Liver (tissue), 9 donors: Measurements from ENCODE around the gene CNTN1. TPM values are rescaled to one million over a fixed set of nuclear protein-coding genes. Genes with fewer than 3 reads are reported as not detected.

Experiments
- DNase-seq: peaks from one replicate; pipeline ENCODE4 v3.0.0-alpha.2; 2017; ENCODE audit warnings: low spot score
- H3K27ac ChIP-seq, 2 donors: one replicate each; pipeline ENCODE4 v1.7.0; 2013; ENCODE audit warnings: inconsistent platforms in 2 of 2, low read length in 2 of 2, control low read depth in 1 of 2, low read depth in 1 of 2, mild to moderate bottlenecking in 1 of 2
- H3K27me3 ChIP-seq, 4 donors: one replicate each; pipeline versions ENCODE4 v1.6.1 to v1.7.0; 2013; ENCODE audit warnings: low read length in 3 of 4, inconsistent platforms in 1 of 4, mild to moderate bottlenecking in 1 of 4, moderate library complexity in 1 of 4; ENCODE audit not compliant: control insufficient read depth in 4 of 4, insufficient read depth in 4 of 4
- H3K36me3 ChIP-seq, 4 donors: one replicate each; pipeline versions ENCODE4 v1.6.1 to v1.7.0; 2013; ENCODE audit warnings: low read length in 3 of 4, mild to moderate bottlenecking in 3 of 4, low read depth in 1 of 4, moderate library complexity in 1 of 4; ENCODE audit not compliant: control insufficient read depth in 4 of 4, insufficient read depth in 3 of 4
- H3K4me1 ChIP-seq, 4 donors: one replicate each; pipeline versions ENCODE4 v1.6.1 to v1.7.0; 2013; ENCODE audit warnings: low read length in 3 of 4, mild to moderate bottlenecking in 3 of 4, moderate library complexity in 1 of 4; ENCODE audit not compliant: control insufficient read depth in 4 of 4, insufficient read depth in 4 of 4
- H3K4me3 ChIP-seq, 3 donors: one replicate each; pipeline versions ENCODE4 v1.6.1 to v1.7.0; 2013; ENCODE audit warnings: low read length in 3 of 3, control low read depth in 1 of 3, low read depth in 1 of 3, mild to moderate bottlenecking in 1 of 3
- H3K9ac ChIP-seq, 2 donors: one replicate each; pipeline ENCODE4 v1.7.0; 2013; ENCODE audit warnings: low read length in 2 of 2, mild to moderate bottlenecking in 2 of 2, moderate library complexity in 2 of 2, control low read depth in 1 of 2, low read depth in 1 of 2
- H3K9me3 ChIP-seq, 4 donors: one replicate each; pipeline versions ENCODE4 v1.6.1 to v1.7.0; 2013; ENCODE audit warnings: low read length in 3 of 4; ENCODE audit not compliant: control insufficient read depth in 4 of 4
- ATF3 ChIP-seq: IDR thresholded peaks from 2 replicates; pipeline ENCODE4 v1.6.1; 2016; ENCODE audit warnings: antibody characterized with exemption
- CTCF ChIP-seq: fragments of 150-350 bp; IDR thresholded peaks from 2 replicates; pipeline ENCODE4 v1.5.1; 2017; ENCODE audit warnings: improper control_type of control experiment, low read depth, low read length; ENCODE audit not compliant: missing input control
- EGR1 ChIP-seq, 2 donors: IDR thresholded peaks; 2 replicates each; pipeline ENCODE4 v1.6.1; 2016 to 2018; ENCODE audit warnings: antibody characterized with exemption in 2 of 2, low read depth in 2 of 2
- FOXA1 ChIP-seq: IDR thresholded peaks from 2 replicates; pipeline ENCODE4 v1.6.1; 2016; ENCODE audit warnings: antibody characterized with exemption
- FOXA2 ChIP-seq: IDR thresholded peaks from 2 replicates; pipeline ENCODE4 v1.6.1; 2016; ENCODE audit warnings: antibody characterized with exemption
- GABPA ChIP-seq, 2 donors: IDR thresholded peaks in 1 of 2; conservative IDR thresholded peaks in 1 of 2; 2 replicates each; pipeline ENCODE4 v1.6.1; 2016; ENCODE audit warnings: antibody characterized with exemption in 2 of 2, mild to moderate bottlenecking in 1 of 2, moderate library complexity in 1 of 2
- HNF4A ChIP-seq, 2 donors: conservative IDR thresholded peaks; 2 replicates each; pipeline ENCODE4 v1.6.1; 2016; ENCODE audit warnings: antibody characterized with exemption in 2 of 2, mild to moderate bottlenecking in 2 of 2
- HNF4G ChIP-seq: IDR thresholded peaks from 2 replicates; pipeline ENCODE4 v1.6.1; 2016; ENCODE audit warnings: antibody characterized with exemption
- MAX ChIP-seq: IDR thresholded peaks from 2 replicates; pipeline ENCODE4 v1.6.1; 2016; ENCODE audit warnings: antibody characterized with exemption
- NR2F2 ChIP-seq: IDR thresholded peaks from 2 replicates; pipeline ENCODE4 v1.6.1; 2016; ENCODE audit warnings: antibody characterized with exemption
- RAD21 ChIP-seq, 2 donors: IDR thresholded peaks; 2 replicates each; pipeline ENCODE4 v1.6.1; 2016; ENCODE audit warnings: antibody characterized with exemption in 2 of 2, mild to moderate bottlenecking in 2 of 2
- REST ChIP-seq: IDR thresholded peaks from 2 replicates; pipeline ENCODE4 v1.6.1; 2016; ENCODE audit warnings: antibody characterized with exemption, mild to moderate bottlenecking
- RXRA ChIP-seq, 2 donors: IDR thresholded peaks; 2 replicates each; pipeline ENCODE4 v1.6.1; 2017 to 2018; ENCODE audit warnings: antibody characterized with exemption in 2 of 2, mild to moderate bottlenecking in 1 of 2
- SP1 ChIP-seq: IDR thresholded peaks from 2 replicates; pipeline ENCODE4 v1.6.1; 2018; ENCODE audit warnings: antibody characterized with exemption, mild to moderate bottlenecking
- TAF1 ChIP-seq: conservative IDR thresholded peaks from 2 replicates; pipeline ENCODE4 v1.6.1; 2016; ENCODE audit warnings: antibody characterized with exemption, mild to moderate bottlenecking
- YY1 ChIP-seq: IDR thresholded peaks from 2 replicates; pipeline ENCODE4 v1.6.1; 2016; ENCODE audit warnings: antibody characterized with exemption, mild to moderate bottlenecking
- WGBS: extraction: QIAGEN DNeasy Blood & Tissue Kit; methylation state at CpG from one replicate; pipeline ENCODE4 v1.1.7; 2013; 5-methylcytosine and 5-hydroxymethylcytosine counted together
- polyA plus RNA-seq, 2 donors: library from polyadenylated mRNA; stranded (reverse) in 1 of 2; unstranded in 1 of 2; fragments of 200-250 nt in 1 of 2; fragments of >200 nt in 1 of 2; fragmentation: Nextera tagmentation in 1 of 2; extraction: Ambion mirVana in 1 of 2; gene quantifications; one replicate each; pipeline versions ENCODE4 v1.2.1 to v1.2.3, GENCODE V29; 2013 to 2015
- total RNA-seq, 2 donors: library from RNA; depleted of rRNA; stranded (reverse); fragments of >200 nt; gene quantifications; one replicate each; pipeline ENCODE4 v1.2.3, GENCODE V29; 2014
- donor health status: healthy.
- donor health status: healthy.
- donor health status: healthy.
- donor health status: healthy.
- donor health status: healthy.

CNTN1 gene
- total and polyA plus RNA-seq, 4 donors = 0.03 to 1.2 (median 0.43) TPM

- Histone ChIP-seq H3K9me3 (peaks cover 0 to 3% (median under 1%) of the 10 kb centered on the region in 4 donors), H3K36me3 (no peaks in the 10 kb centered on the region), H3K9ac (no peak overlapping the region), H3K4me3 (no peak overlapping the region), H3K4me1 (peaks cover 0 to 3% (median 0%) of the 10 kb centered on the region in 4 donors), H3K27ac (no peak overlapping the region), H3K27me3 (no peaks in the 10 kb centered on the region)
- TF ChIP-seq HNF4G (no peak), ATF3 (no peak), FOXA2 (no peak)
- WGBS = 82% methylated on average over 4 of the region's 4 CpGs
- DNase-seq = no peak
Observed at GRCh38 chr12:40662366-40662765, 29.9 kb upstream of the CNTN1 start.

- H3K4me3 ChIP-seq = no peak overlapping the region
- no peak for DNase-seq
- 56% methylated on average over 1 of the region's 1 CpG for WGBS
- H3K9me3 ChIP-seq = peaks cover 0 to 3% (median under 1%) of the 10 kb centered on the region in 4 donors
- H3K27ac ChIP-seq = no peak overlapping the region
- no peaks in the 10 kb centered on the region for H3K27me3 ChIP-seq
- peaks cover 5 to 8% (median 7%) of the 10 kb centered on the region in 4 donors for H3K4me1 ChIP-seq
- no peaks in the 10 kb centered on the region for H3K36me3 ChIP-seq
- no peak for TF ChIP-seq YY1
- no peak for TF ChIP-seq RXRA (IDR thresholded peaks at IDR 0.05)
- TF ChIP-seq NR2F2 = no peak
- TF ChIP-seq ATF3 = no peak
- no peak for TF ChIP-seq MAX
- no peak for TF ChIP-seq TAF1
- TF ChIP-seq REST = no peak
- TF ChIP-seq FOXA2 = no peak
- no peak for TF ChIP-seq HNF4A (conservative IDR thresholded peaks at IDR 0.05)
- TF ChIP-seq GABPA (IDR thresholded peaks at IDR 0.05 in 1 of 2, conservative IDR thresholded peaks at IDR 0.05 in 1 of 2) = no peak
- TF ChIP-seq HNF4G = no peak
- no peak for TF ChIP-seq CTCF
- TF ChIP-seq EGR1 (IDR thresholded peaks at IDR 0.05; ENCODE audit: low read depth in 2 of 2) = no peak
- TF ChIP-seq FOXA1 = no peak
- TF ChIP-seq SP1 = no peak
- no peak for TF ChIP-seq RAD21 (IDR thresholded peaks at IDR 0.05)
- H3K9ac ChIP-seq = no peak overlapping the region
Observed at GRCh38 chr12:40663781-40664180, 28.5 kb upstream of the CNTN1 start.
